Hematopoietic multipotent progenitor cell treated with erythropoietin and hydrocortisone succinate and interleukin-3 and kit ligand, for 4 days (in vitro differentiated cells): ENCODE measurements around the gene AADAT.
"Not testable (repeated sequence)": the region's sequence is repeated elsewhere in the genome, so short reads cannot be mapped to it uniquely, and the experiment has no call there.

Experiments used
- DNase-seq: peaks from one replicate; pipeline ENCODE4 v3.0.0-alpha.2; 2015

Gene AADAT

GRCh38 chr4:170089668-170090351 lies at the start of gene AADAT:
Gene AADAT, minus strand, starts transcription at chr4:170089956. Its CDS starts 266 bp downstream, at chr4:170089690.
- DNase-seq, result peak; percentile 85

GRCh38 chr4:170138580-170139194 lies 48.9 kb upstream of the AADAT start:
- peak; percentile 88 for DNase-seq

GRCh38 chr4:170137927-170138326 lies 48.2 kb upstream of the AADAT start:
- no peak for DNase-seq

GRCh38 chr4:170137466-170137865 lies 47.7 kb upstream of the AADAT start:
- no peak for DNase-seq

- no peak for DNase-seq
Observed at GRCh38 chr4:170134821-170135220, 45.1 kb upstream of the AADAT start.

- no peak for DNase-seq
Observed at GRCh38 chr4:170128219-170128804, 38.6 kb upstream of the AADAT start.

- DNase-seq, result no peak
Observed at GRCh38 chr4:170127758-170128157, 38.0 kb upstream of the AADAT start.

- DNase-seq, result peak; percentile 59
Observed at GRCh38 chr4:170124406-170124805, 34.6 kb upstream of the AADAT start.

- DNase-seq, result no peak
Observed at GRCh38 chr4:170122252-170122651, 32.5 kb upstream of the AADAT start.

- DNase-seq, result no peak
Observed at GRCh38 chr4:170114636-170115035, 24.9 kb upstream of the AADAT start.

- not testable (repeated sequence) for DNase-seq
Observed at GRCh38 chr4:170114183-170114582, 24.4 kb upstream of the AADAT start.

GRCh38 chr4:170111546-170111945 lies 21.8 kb upstream of the AADAT start:
- DNase-seq, result no peak

GRCh38 chr4:170111085-170111484 lies 21.3 kb upstream of the AADAT start:
- DNase-seq, result no peak

GRCh38 chr4:170110285-170110672 lies 20.5 kb upstream of the AADAT start:
- DNase-seq, result no peak

- no peak for DNase-seq
Observed at GRCh38 chr4:170109586-170110284, 20.0 kb upstream of the AADAT start.

GRCh38 chr4:170106900-170107299 lies 17.1 kb upstream of the AADAT start:
- DNase-seq, result no peak

GRCh38 chr4:170102426-170102825 lies 12.7 kb upstream of the AADAT start:
- DNase-seq, result no peak

GRCh38 chr4:170098171-170098570 lies 8.4 kb upstream of the AADAT start:
- not testable (repeated sequence) for DNase-seq

- DNase-seq, result no peak
Observed at GRCh38 chr4:170097681-170098080, 7.9 kb upstream of the AADAT start.

GRCh38 chr4:170093973-170094535 lies 4.3 kb upstream of the AADAT start:
- DNase-seq, result no peak

GRCh38 chr4:170091069-170091696 lies 1.4 kb upstream of the AADAT start:
- DNase-seq, result no peak

GRCh38 chr4:170090352-170091052 lies 746 bp upstream of the AADAT start:
- peak; percentile 10 for DNase-seq
